Activated T-cell treated with anti-CD3 and anti-CD28 coated beads, Interleukin-2, amount 50 U/mL, for 1 hour (primary cell): ENCODE measurements around the gene PLSCR3.

Experiments
- DNase-seq: peaks from one replicate; pipeline ENCODE4 v3.0.0-alpha.2; 2020

PLSCR3 gene

GRCh38 chr17:7394452-7395191, at the start of gene PLSCR3:
PLSCR3 (minus strand) TSS chr17:7394525; CDS start chr17:7394110, 415 bp downstream.
- peak; percentile 93 for DNase-seq

- no peak for DNase-seq
These were observed 49.5 kb upstream of the PLSCR3 start for GRCh38 chr17:7443499-7444485.

GRCh38 chr17:7442142-7442541, 47.8 kb upstream of the PLSCR3 start:
- no peak for DNase-seq

GRCh38 chr17:7441266-7441665, 46.9 kb upstream of the PLSCR3 start:
- no peak for DNase-seq

- DNase-seq = no peak
These were observed 46.5 kb upstream of the PLSCR3 start for GRCh38 chr17:7440834-7441195.

- peak; percentile 45 for DNase-seq
These were observed 45.9 kb upstream of the PLSCR3 start for GRCh38 chr17:7440113-7440833.

GRCh38 chr17:7439462-7440112, 45.3 kb upstream of the PLSCR3 start, which contains the start of gene FGF11:
FGF11 (plus strand) TSS chr17:7439512; CDS start chr17:7439621, 109 bp downstream.
- DNase-seq = no peak

GRCh38 chr17:7438656-7439460, 44.5 kb upstream of the PLSCR3 start:
- no peak for DNase-seq

GRCh38 chr17:7437950-7438614, 43.8 kb upstream of the PLSCR3 start:
- peak; percentile 68 for DNase-seq

GRCh38 chr17:7437369-7437863, 43.1 kb upstream of the PLSCR3 start:
- no peak for DNase-seq

GRCh38 chr17:7436556-7437368, 42.4 kb upstream of the PLSCR3 start:
- DNase-seq = peak; percentile 88

GRCh38 chr17:7435676-7436555, 41.6 kb upstream of the PLSCR3 start:
- peak; percentile 76 for DNase-seq

GRCh38 chr17:7432296-7432695, 38.0 kb upstream of the PLSCR3 start:
- no peak for DNase-seq

- no peak for DNase-seq
These were observed 36.9 kb upstream of the PLSCR3 start for GRCh38 chr17:7431231-7431630.

GRCh38 chr17:7429722-7430121, 35.4 kb upstream of the PLSCR3 start:
- DNase-seq = no peak

- DNase-seq = no peak
These were observed 34.2 kb upstream of the PLSCR3 start, which contains the start of gene SPEM3 for GRCh38 chr17:7428557-7428956. SPEM3 (plus strand) TSS chr17:7428857; CDS start chr17:7428903, 46 bp downstream.

GRCh38 chr17:7427549-7427948, 33.2 kb upstream of the PLSCR3 start:
- DNase-seq = no peak

- no peak for DNase-seq
These were observed 32.7 kb upstream of the PLSCR3 start for GRCh38 chr17:7426896-7427489.
